DND-41 (cell line): ENCODE data around the gene HEPACAM2.

ENCODE experiments used
- ATAC-seq: fragments of 200-7000 bp; cut with Tn5 transposase; 3 replicates; pipeline ENCODE4 v1.9.1; 2021; ENCODE audit warnings: low read depth; ENCODE audit not compliant: insufficient read depth
- DNase-seq: peaks from one replicate; pipeline ENCODE4 v3.0.0-alpha.2; 2020
- H2AFZ ChIP-seq: 2 replicates; pipeline ENCODE4 v1.6.0; 2012; ENCODE audit warnings: low read depth, low read length
- H3K27ac ChIP-seq: 2 replicates; pipeline ENCODE4 v1.5.1; 2012; ENCODE audit warnings: low read length, inconsistent platforms
- H3K27me3 ChIP-seq: fragments of 200-600 bp; sonication (generic); 2 replicates; pipeline ENCODE4 v1.6.0; 2012; ENCODE audit warnings: low read length, mild to moderate bottlenecking, inconsistent platforms; ENCODE audit not compliant: insufficient read depth, poor library complexity
- H3K36me3 ChIP-seq: 2 replicates; pipeline ENCODE4 v1.5.1; 2012; ENCODE audit warnings: low read length, inconsistent platforms; ENCODE audit not compliant: insufficient read depth
- H3K4me1 ChIP-seq: 2 replicates; pipeline ENCODE4 v1.5.1; 2012; ENCODE audit warnings: mild to moderate bottlenecking, low read length; ENCODE audit not compliant: insufficient read depth
- H3K4me2 ChIP-seq: 2 replicates; pipeline ENCODE4 v1.6.0; 2012; ENCODE audit warnings: mild to moderate bottlenecking, moderate library complexity, low read length, inconsistent platforms; ENCODE audit not compliant: insufficient read depth
- H3K4me3 ChIP-seq, 2 experiments: fragments of 200-600 bp in 1 of 2; shearing (Covaris generic) in 1 of 2; 2 replicates each; pipeline ENCODE4 v1.5.1; 2012 to 2016; ENCODE audit warnings: inconsistent platforms in 2 of 2, low read length in 2 of 2, mild to moderate bottlenecking in 2 of 2, low read depth in 1 of 2, moderate library complexity in 1 of 2
- H3K79me2 ChIP-seq: 2 replicates; pipeline ENCODE4 v1.6.0; 2012; ENCODE audit warnings: low read length, inconsistent platforms; ENCODE audit not compliant: insufficient read depth
- H3K9ac ChIP-seq: 2 replicates; pipeline ENCODE4 v1.6.0; 2012; ENCODE audit warnings: low read depth, mild to moderate bottlenecking, inconsistent platforms, low read length, moderate library complexity
- H3K9me3 ChIP-seq: 2 replicates; pipeline ENCODE4 v1.5.1; 2012; ENCODE audit warnings: low read length, moderate library complexity, mild to moderate bottlenecking, inconsistent platforms; ENCODE audit not compliant: insufficient read depth, severe bottlenecking
- H4K20me1 ChIP-seq: 2 replicates; pipeline ENCODE4 v1.6.0; 2012; ENCODE audit warnings: low read length; ENCODE audit not compliant: insufficient read depth
- EZH2 ChIP-seq: IDR thresholded peaks from 3 replicates; pipeline ENCODE4 v1.6.1; 2012; ENCODE audit warnings: borderline replicate concordance, low read depth, mild to moderate bottlenecking, moderate library complexity, low read length, inconsistent platforms; ENCODE audit not compliant: severe bottlenecking
- TF ChIP-seq, protein P1 (sequence below): IDR thresholded peaks from 2 replicates; pipeline ENCODE4 v1.5.1; 2012; ENCODE audit warnings: borderline replicate concordance, low read length, moderate library complexity, mild to moderate bottlenecking; ENCODE audit not compliant: poor library complexity, severe bottlenecking; ENCODE audit errors: extremely low read depth

The HEPACAM2 gene

DNA sequence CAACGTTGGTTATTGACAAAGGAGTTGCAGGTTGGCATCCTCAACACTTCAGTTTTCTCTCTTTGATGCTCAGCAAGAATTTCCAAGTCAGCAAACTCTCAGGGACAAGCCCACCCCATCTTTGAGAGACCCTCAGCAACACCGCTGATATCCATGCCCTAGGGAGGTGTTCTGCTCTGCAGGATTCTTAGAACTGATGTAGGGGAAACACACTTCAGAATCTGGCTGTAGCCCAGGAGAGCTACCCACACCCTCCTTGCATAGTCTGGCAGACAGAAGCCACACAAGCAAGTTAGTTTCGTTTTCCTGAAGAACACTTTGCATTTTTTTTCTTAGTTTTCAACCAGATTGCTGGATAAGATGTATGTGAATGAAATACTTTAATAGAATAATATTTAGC lies 78.9 kb downstream of the HEPACAM2 start:
- TF ChIP-seq, protein P1, sequence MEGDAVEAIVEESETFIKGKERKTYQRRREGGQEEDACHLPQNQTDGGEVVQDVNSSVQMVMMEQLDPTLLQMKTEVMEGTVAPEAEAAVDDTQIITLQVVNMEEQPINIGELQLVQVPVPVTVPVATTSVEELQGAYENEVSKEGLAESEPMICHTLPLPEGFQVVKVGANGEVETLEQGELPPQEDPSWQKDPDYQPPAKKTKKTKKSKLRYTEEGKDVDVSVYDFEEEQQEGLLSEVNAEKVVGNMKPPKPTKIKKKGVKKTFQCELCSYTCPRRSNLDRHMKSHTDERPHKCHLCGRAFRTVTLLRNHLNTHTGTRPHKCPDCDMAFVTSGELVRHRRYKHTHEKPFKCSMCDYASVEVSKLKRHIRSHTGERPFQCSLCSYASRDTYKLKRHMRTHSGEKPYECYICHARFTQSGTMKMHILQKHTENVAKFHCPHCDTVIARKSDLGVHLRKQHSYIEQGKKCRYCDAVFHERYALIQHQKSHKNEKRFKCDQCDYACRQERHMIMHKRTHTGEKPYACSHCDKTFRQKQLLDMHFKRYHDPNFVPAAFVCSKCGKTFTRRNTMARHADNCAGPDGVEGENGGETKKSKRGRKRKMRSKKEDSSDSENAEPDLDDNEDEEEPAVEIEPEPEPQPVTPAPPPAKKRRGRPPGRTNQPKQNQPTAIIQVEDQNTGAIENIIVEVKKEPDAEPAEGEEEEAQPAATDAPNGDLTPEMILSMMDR = no peak
- no peak for TF ChIP-seq EZH2
- H2AFZ ChIP-seq = peak overlapping the region; percentile 81
- H3K9me3 ChIP-seq = no peaks in the 10 kb centered on the region
- peaks cover 22% of the 10 kb centered on the region for H3K79me2 ChIP-seq
- peak overlapping the region; percentile 81 for H3K27ac ChIP-seq
- H3K27me3 ChIP-seq = no peaks in the 10 kb centered on the region
- ATAC-seq (peak; percentile 95), DNase-seq (peak; percentile 80)
- no peaks in the 10 kb centered on the region for H4K20me1 ChIP-seq
- peaks cover 27% of the 10 kb centered on the region for H3K4me1 ChIP-seq
- peak overlapping the region; percentile 61 for H3K9ac ChIP-seq
- H3K4me2 ChIP-seq = peak overlapping the region; percentile 88
- H3K4me3 ChIP-seq = peak overlapping the region; percentile 44 to 73
- peaks cover 26% of the 10 kb centered on the region for H3K36me3 ChIP-seq

DNA sequence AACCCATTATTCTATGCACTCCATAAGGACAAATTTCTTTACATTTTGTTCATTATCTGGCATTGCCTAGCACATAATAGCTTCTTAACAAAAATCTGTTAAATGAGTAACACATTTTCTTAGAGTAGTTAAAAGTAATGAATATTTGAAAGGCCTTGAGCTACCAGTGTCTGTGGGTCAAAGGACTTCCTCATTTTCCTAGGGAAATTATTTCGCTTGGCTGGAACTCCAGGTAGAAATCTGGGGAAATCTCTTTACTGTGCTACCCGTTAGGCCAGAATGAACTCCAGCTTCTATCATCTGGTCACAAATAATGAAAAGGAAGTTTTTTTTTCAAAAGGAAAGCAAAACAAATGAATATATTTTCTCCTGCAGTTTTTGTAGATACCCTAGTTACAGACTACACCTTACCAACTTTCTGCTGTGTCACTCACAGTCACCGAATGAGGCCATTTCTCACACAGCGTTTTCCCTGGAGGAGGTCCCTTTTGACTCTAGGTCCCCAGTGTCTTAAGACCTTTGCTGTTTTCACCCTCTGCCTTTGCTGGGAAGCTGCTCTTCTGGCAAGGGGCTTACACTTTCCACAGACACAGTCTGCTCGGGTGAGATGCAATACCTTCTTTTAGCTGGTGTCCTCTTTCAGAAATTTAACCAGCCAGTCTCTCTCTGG lies 79.7 kb downstream of the HEPACAM2 start:
- Histone ChIP-seq H3K79me2 (peaks cover 22% of the 10 kb centered on the region), H3K27ac (peak overlapping the region; percentile 81), H3K36me3 (peaks cover 34% of the 10 kb centered on the region), H3K4me2 (peak overlapping the region; percentile 88), H3K4me1 (peaks cover 27% of the 10 kb centered on the region), H3K27me3 (no peaks in the 10 kb centered on the region), H3K9ac (peak overlapping the region; percentile 61), H4K20me1 (no peaks in the 10 kb centered on the region), H2AFZ (peak overlapping the region; percentile 81), H3K9me3 (no peaks in the 10 kb centered on the region), H3K4me3 (peak overlapping the region; percentile 44 to 73)
- peak; percentile 38 for DNase-seq
- TF ChIP-seq, protein P1 = no peak
- no peak for TF ChIP-seq EZH2
- ATAC-seq = peak; percentile 33

DNA sequence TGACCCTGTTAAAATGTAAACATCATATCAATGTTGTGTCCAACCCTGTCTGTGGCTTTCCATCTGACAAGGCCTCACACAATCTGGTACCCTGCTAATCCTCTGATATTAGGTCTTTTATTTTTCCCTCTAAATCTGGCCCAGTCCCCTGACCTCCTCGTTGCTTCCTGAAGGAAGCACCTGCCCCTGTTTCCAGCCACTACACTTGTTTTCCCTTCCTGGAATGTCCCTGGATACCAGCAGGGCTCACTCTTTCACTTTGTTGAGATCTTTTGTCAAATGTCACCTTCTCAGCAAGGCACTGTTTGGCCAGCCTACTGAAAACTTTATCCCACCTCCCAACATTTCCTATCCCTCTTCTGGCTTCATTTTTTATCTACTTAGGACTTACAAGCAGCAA lies 80.2 kb downstream of the HEPACAM2 start:
- no peak overlapping the region for H2AFZ ChIP-seq
- H3K4me2 ChIP-seq = peak overlapping the region; percentile 88
- no peaks in the 10 kb centered on the region for H4K20me1 ChIP-seq
- TF ChIP-seq, protein P1 = no peak
- no peak for TF ChIP-seq EZH2
- no peak overlapping the region for H3K4me3 ChIP-seq
- peaks cover 22% of the 10 kb centered on the region for H3K79me2 ChIP-seq
- H3K27ac ChIP-seq = peak overlapping the region; percentile 81; the same call in 1 of the 2 replicates
- H3K36me3 ChIP-seq = peaks cover 38% of the 10 kb centered on the region
- H3K9ac ChIP-seq = peak overlapping the region; percentile 61; the same call in 1 of the 2 replicates
- peaks cover 27% of the 10 kb centered on the region for H3K4me1 ChIP-seq
- H3K9me3 ChIP-seq = no peaks in the 10 kb centered on the region
- DNase-seq (no peak), ATAC-seq (no peak)
- H3K27me3 ChIP-seq = no peaks in the 10 kb centered on the region
